ENCODE results near the gene PLOD3. TPM values are rescaled to one million over a fixed set of nuclear protein-coding genes. Genes with fewer than 3 reads are reported as not detected.
"Not testable (repeated sequence)": the region's sequence is repeated elsewhere in the genome, so short reads cannot be mapped to it uniquely, and the experiment has no call there.

The PLOD3 gene
- total and polyA plus RNA-seq, 2 donors (not counting 3 experiments of a cell fraction or from before 2014, with no cell fraction given) = 143 to 170 TPM

DNA sequence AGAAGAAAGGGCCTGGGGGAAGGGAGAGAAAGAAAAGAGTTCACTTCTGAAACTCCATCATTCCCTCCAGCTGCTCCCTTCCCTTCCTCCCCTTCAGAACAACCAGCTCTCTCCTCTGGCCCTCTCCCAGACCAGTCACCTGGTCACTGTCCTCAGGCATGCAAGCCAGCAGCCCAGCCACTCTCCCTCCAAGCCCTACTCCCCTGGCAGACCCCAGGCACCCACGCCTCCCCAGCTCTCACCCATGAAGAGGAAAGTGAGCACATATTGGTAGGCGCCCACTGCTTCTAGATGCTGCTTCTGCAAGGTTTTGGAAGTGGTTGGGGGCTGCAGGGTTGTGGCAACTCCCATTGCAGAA is 16.9 kb downstream of the PLOD3 start:
- BruUV-seq (replicated peaks) = no TSS peak

DNA sequence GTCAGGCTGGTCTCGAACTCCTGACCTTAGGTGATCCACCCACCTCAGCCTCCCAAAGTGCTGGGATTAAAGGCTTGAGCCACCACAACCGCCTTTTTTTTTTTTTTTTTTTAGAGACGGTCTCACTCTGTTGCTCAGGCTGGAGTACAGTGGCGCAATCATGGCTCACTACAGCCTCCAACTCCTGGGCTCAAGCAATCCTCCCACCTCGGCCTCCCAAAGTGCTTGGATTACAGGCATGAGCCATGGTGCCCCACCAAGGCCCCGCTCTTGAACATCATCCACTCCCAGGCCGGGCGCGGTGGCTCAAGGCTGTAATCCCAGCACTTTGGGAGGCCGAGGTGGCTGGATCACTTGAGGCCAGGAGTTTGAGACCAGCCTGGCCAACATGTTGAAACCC is 17.9 kb downstream of the PLOD3 start:
- intact Hi-C loops (cut with micrococcal nuclease) = not testable (repeated sequence)

More for the DNA sequence above, 16.9 kb downstream of the PLOD3 start:
- DNase-seq (ENCODE audit: low read depth, low spot score) (no peak), FAIRE-seq (no peak)
- ChIA-PET CTCF (interaction anchor here (1.1 to 1.7 kb wide), 3 partner anchors 8 to 82 kb away, joined by 4 to 10 read pairs (median 4); no protein-coding TSS in a partner anchor), POLR2A (interaction anchor here (0.6 kb wide), 1 partner anchor 29 kb away, joined by 5 read pairs; no protein-coding TSS in a partner anchor)
- Histone ChIP-seq H3K27me3 (ENCODE audit: control insufficient read depth in 2 of 2, insufficient read depth in 2 of 2, low read length in 2 of 2) (peaks cover 28 to 29% of the 10 kb centered on the region in 2 experiments), H3K36me3 (ENCODE audit: control insufficient read depth in 2 of 2, extremely low read depth in 1 of 2, insufficient read depth in 2 of 2, low read length in 2 of 2) (no peaks in the 10 kb centered on the region), H3K9me3 (replicated peaks; ENCODE audit: control insufficient read depth, insufficient read depth, low read length) (no peaks in the 10 kb centered on the region), H3K9me1 (replicated peaks; ENCODE audit: control insufficient read depth, extremely low read depth, insufficient read depth, low read length) (no peaks in the 10 kb centered on the region), H3K4me2 (ENCODE audit: insufficient read depth, low read length) (no peak overlapping the region), H2AFZ (ENCODE audit: low read depth, low read length) (no peak overlapping the region), H3K4me3 (replicated peaks in 1 of 3; ENCODE audit: insufficient read depth in 1 of 3, low read depth in 1 of 3, low read length in 3 of 3) (no peak overlapping the region), H3K27ac (ENCODE audit: insufficient read depth, low read depth, low read length) (no peak overlapping the region), H3K4me1 (ENCODE audit: control insufficient read depth, extremely low read depth, insufficient read depth, low read length) (peaks cover 5% of the 10 kb centered on the region), H3K9ac (replicated peaks; ENCODE audit: extremely low read depth, insufficient read depth, low read length) (no peak overlapping the region), H4K20me1 (replicated peaks; ENCODE audit: control insufficient read depth, extremely low read depth, insufficient read depth, low read length) (no peaks in the 10 kb centered on the region), H3K79me2 (ENCODE audit: control insufficient read depth, insufficient read depth, low read length) (no peaks in the 10 kb centered on the region)
- dilution Hi-C loops (cut with MboI; ENCODE audit: extremely low pct_ligation_motif_present, low sequenced_read_pairs) (no loop called here), intact Hi-C loops (cut with micrococcal nuclease) (no loop called here)
- no peak for TF ChIP-seq MYC (IDR thresholded peaks at IDR 0.05; ENCODE audit: low read depth, low read length)

More for the DNA sequence above, 17.9 kb downstream of the PLOD3 start:
- peaks cover 28 to 29% of the 10 kb centered on the region in 2 experiments for H3K27me3 ChIP-seq (ENCODE audit: control insufficient read depth in 2 of 2, insufficient read depth in 2 of 2, low read length in 2 of 2)
- FAIRE-seq; H3K9me3 ChIP-seq (replicated peaks; ENCODE audit: control insufficient read depth, insufficient read depth, low read length); H3K27ac ChIP-seq (ENCODE audit: insufficient read depth, low read depth, low read length); H3K36me3 ChIP-seq (ENCODE audit: control insufficient read depth in 2 of 2, extremely low read depth in 1 of 2, insufficient read depth in 2 of 2, low read length in 2 of 2); H3K4me3 ChIP-seq (replicated peaks in 1 of 3; ENCODE audit: insufficient read depth in 1 of 3, low read depth in 1 of 3, low read length in 3 of 3); H3K79me2 ChIP-seq (ENCODE audit: control insufficient read depth, insufficient read depth, low read length); dilution Hi-C loops (cut with MboI; ENCODE audit: extremely low pct_ligation_motif_present, low sequenced_read_pairs); H3K4me1 ChIP-seq (ENCODE audit: control insufficient read depth, extremely low read depth, insufficient read depth, low read length); H3K4me2 ChIP-seq (ENCODE audit: insufficient read depth, low read length); H2AFZ ChIP-seq (ENCODE audit: low read depth, low read length); H4K20me1 ChIP-seq (replicated peaks; ENCODE audit: control insufficient read depth, extremely low read depth, insufficient read depth, low read length); BruUV-seq (replicated peaks); H3K9me1 ChIP-seq (replicated peaks; ENCODE audit: control insufficient read depth, extremely low read depth, insufficient read depth, low read length); H3K9ac ChIP-seq (replicated peaks; ENCODE audit: extremely low read depth, insufficient read depth, low read length); POLR2A ChIA-PET; DNase-seq (ENCODE audit: low read depth, low spot score): not testable (repeated sequence)
- CTCF ChIA-PET = interaction anchor here (1.2 kb wide), 2 partner anchors 83 to 91 kb away, joined by 3 read pairs; no protein-coding TSS in a partner anchor
